K562 (cell line): ENCODE results near the gene ICAM3. TPM values are rescaled to one million over a fixed set of nuclear protein-coding genes. Genes with fewer than 3 reads are reported as not detected.

Source experiments
- DDX20 ChIP-seq: fragments of 450-650 bp; IDR thresholded peaks from 2 replicates; pipeline ENCODE4 v1.6.1; 2016; ENCODE audit warnings: missing genetic modification characterization, low read depth, mild to moderate bottlenecking, missing compliant biosample characterization, moderate library complexity
- ELF2 ChIP-seq: fragments of 250-450 bp; sonication (Bioruptor Pico); IDR thresholded peaks from 2 replicates; pipeline ENCODE4 v1.5.0; 2021; ENCODE audit warnings: mild to moderate bottlenecking
- ETV6 ChIP-seq, 3 experiments: fragments of 150-350 bp in 1 of 3; sonication (generic) in 1 of 3; formaldehyde crosslinking in 1 of 3; IDR thresholded peaks; 2 replicates each; pipeline versions ENCODE4 v1.6.1 to v1.8.0; 2014 to 2022; ENCODE audit warnings: borderline replicate concordance in 2 of 3, low read depth in 2 of 3, antibody characterized with exemption in 1 of 3, low read length in 1 of 3, mild to moderate bottlenecking in 1 of 3, missing genetic modification reagents in 1 of 3
- NEUROD1 ChIP-seq: fragments of 150-350 bp; IDR thresholded peaks from 2 replicates; pipeline ENCODE4 v1.6.1; 2014; ENCODE audit warnings: borderline replicate concordance, low read length, low read depth; ENCODE audit not compliant: partially characterized antibody
- NFIC ChIP-seq: fragments of 450-650 bp; IDR thresholded peaks from 2 replicates; pipeline ENCODE4 v1.6.1; 2017; ENCODE audit warnings: mild to moderate bottlenecking, inconsistent platforms
- NFXL1 ChIP-seq: fragments of 450-650 bp; formaldehyde crosslinking; IDR thresholded peaks from 2 replicates; pipeline ENCODE4 v1.4.0; 2021; ENCODE audit warnings: mild to moderate bottlenecking
- NR2F6 ChIP-seq: fragments of 450-650 bp; formaldehyde crosslinking; IDR thresholded peaks from 2 replicates; pipeline ENCODE4 v1.4.0; 2020; ENCODE audit warnings: mild to moderate bottlenecking
- NRF1 ChIP-seq, 2 experiments: fragments of 450-650 bp; IDR thresholded peaks in 1 of 2; conservative IDR thresholded peaks in 1 of 2; 2 replicates each; pipeline ENCODE4 v1.6.1; 2014; ENCODE audit warnings: mild to moderate bottlenecking in 2 of 2
- NUFIP1 ChIP-seq: fragments of 450-650 bp; IDR thresholded peaks from 2 replicates; pipeline ENCODE4 v1.6.1; 2018; ENCODE audit not compliant: partially characterized antibody
- PURB ChIP-seq: sonication (generic); formaldehyde crosslinking; IDR thresholded peaks from 2 replicates; pipeline ENCODE4 v1.9.0; 2021; ENCODE audit warnings: low read depth, mild to moderate bottlenecking, missing genetic modification reagents
- RBM14 ChIP-seq: fragments of 200-400 bp; formaldehyde crosslinking; IDR thresholded peaks from 2 replicates; pipeline ENCODE4 v1.6.1; 2018; ENCODE audit warnings: low read depth, mild to moderate bottlenecking, low read length, moderate library complexity, borderline replicate concordance; ENCODE audit not compliant: insufficient read depth
- RBM17 ChIP-seq: fragments of 200-400 bp; formaldehyde crosslinking; IDR thresholded peaks from 2 replicates; pipeline ENCODE4 v1.6.1; 2017; ENCODE audit warnings: low read depth, mild to moderate bottlenecking, low read length, borderline replicate concordance
- SP1 ChIP-seq: sonication (generic); formaldehyde crosslinking; IDR thresholded peaks from 2 replicates; pipeline ENCODE4 v1.8.1; 2022; ENCODE audit warnings: mild to moderate bottlenecking, missing genetic modification reagents
- SREBF2 ChIP-seq: sonication (generic); formaldehyde crosslinking; IDR thresholded peaks from 2 replicates; pipeline ENCODE4 v1.4.0; 2020; ENCODE audit warnings: mild to moderate bottlenecking, missing genetic modification reagents
- STAG1 ChIP-seq: sonication (generic); formaldehyde crosslinking; IDR thresholded peaks from 2 replicates; pipeline ENCODE4 v1.5.0; 2020; ENCODE audit warnings: missing genetic modification reagents, borderline replicate concordance
- TEAD4 ChIP-seq, 2 experiments: sonication (generic) in 1 of 2; formaldehyde crosslinking in 1 of 2; IDR thresholded peaks; 2 replicates each; pipeline versions ENCODE4 v1.6.1 to v1.8.0; 2012 to 2022; ENCODE audit warnings: borderline replicate concordance in 1 of 2, inconsistent platforms in 1 of 2, low read length in 1 of 2, mild to moderate bottlenecking in 1 of 2, missing genetic modification reagents in 1 of 2
- XRCC4 ChIP-seq: IDR thresholded peaks from one replicate; pipeline ENCODE4 v1.6.1; 2011; ENCODE audit not compliant: insufficient read depth, insufficient read length; ENCODE audit errors: extremely low read depth
- ZFP91 ChIP-seq: sonication (generic); formaldehyde crosslinking; IDR thresholded peaks from 2 replicates; pipeline ENCODE4 v1.8.0; 2022; ENCODE audit warnings: mild to moderate bottlenecking, missing genetic modification reagents
- ZNF124 ChIP-seq: sonication (generic); formaldehyde crosslinking; IDR thresholded peaks from 2 replicates; pipeline ENCODE4 v1.8.1; 2022; ENCODE audit warnings: missing genetic modification reagents
- ZNF274 ChIP-seq: IDR thresholded peaks from 2 replicates; pipeline ENCODE4 v1.6.1; 2011; ENCODE audit warnings: low read depth, mild to moderate bottlenecking, low read length, moderate library complexity, borderline replicate concordance
- polyA plus RNA-seq, 8 experiments: library from polyadenylated mRNA; depleted of rRNA in 4 of 8; stranded (reverse) in 5 of 8; unstranded in 3 of 8; fragments of >200 nt; fragmentation: Nextera tagmentation in 2 of 8; fragmentation: Illumina TruSeq in 1 of 8; extraction: Ambion mirVana in 2 of 8; extraction: Trizol in 1 of 8; gene quantifications; 2 replicates each; pipeline versions ENCODE4 v1.2.1 to v1.2.3, GENCODE V29; 2011 to 2014; ENCODE audit warnings: inconsistent platforms in 1 of 8, missing spikeins in 1 of 8
- total RNA-seq, 7 experiments: library from RNA; depleted of rRNA in 6 of 7; stranded (reverse); fragments of >200 nt in 6 of 7; fragmentation: Illumina TruSeq in 2 of 7; extraction: Trizol in 2 of 7; gene quantifications; 2 replicates each; pipeline versions ENCODE4 v1.2.1 to v1.2.3, GENCODE V29; 2011 to 2021; ENCODE audit warnings: low replicate concordance in 1 of 7
- TF ChIP-seq, protein P1 (sequence below), 2 experiments: fragments of 150-350 bp in 1 of 2; IDR thresholded peaks; 2 replicates each; pipeline ENCODE4 v1.6.1; 2012 to 2016; ENCODE audit warnings: low read depth in 2 of 2, low read length in 2 of 2, mild to moderate bottlenecking in 1 of 2, moderate library complexity in 1 of 2
- TF ChIP-seq, protein P2 (sequence below): sonication (generic); formaldehyde crosslinking; IDR thresholded peaks from 2 replicates; pipeline ENCODE4 v1.8.0; 2022; ENCODE audit warnings: mild to moderate bottlenecking, missing genetic modification reagents

ICAM3 gene
- total and polyA plus RNA-seq, 9 of the 15 experiments (the other 6 are each of a cell fraction or from before 2014, with no cell fraction given) = 6.5 to 39.5 (median 24.2) TPM

- TF ChIP-seq TEAD4 (IDR thresholded peaks at IDR 0.05; ENCODE audit: low read length) (no peak), TEAD4 (CRISPR knock-in tag; IDR thresholded peaks at IDR 0.05; ENCODE audit: borderline replicate concordance) (no peak), PURB (no peak), SP1 (peak; percentile 67; the same call in 1 of the 2 replicates), ZFP91 (CRISPR knock-in tag) (no peak), ELF2 (CRISPR knock-in tag) (no peak), ZNF124 (CRISPR knock-in tag) (no peak), NUFIP1 (no peak), NRF1 (conservative IDR thresholded peaks at IDR 0.05 in 1 of 2, IDR thresholded peaks at IDR 0.05 in 1 of 2) (peak; percentile 53 to 59; a peak in 3 of 4 replicates), NFIC (no peak), ETV6 (IDR thresholded peaks at IDR 0.05; ENCODE audit: borderline replicate concordance in 1 of 2, low read depth in 2 of 2, low read length in 1 of 2) (no peak), ETV6 (CRISPR knock-in tag; IDR thresholded peaks at IDR 0.05; ENCODE audit: borderline replicate concordance) (no peak; the same call in 1 of the 2 replicates), XRCC4 (no peak), SREBF2 (CRISPR knock-in tag) (0 out of 2 replicates have a peak, but pooled peaks have one; percentile 72), NFXL1 (CRISPR knock-in tag) (no peak), RBM17 (no peak), ZNF274 (no peak), STAG1 (CRISPR knock-in tag) (peak; percentile 11; the same call in 1 of the 2 replicates), NR2F6 (CRISPR knock-in tag) (no peak), RBM14 (no peak), NEUROD1 (no peak), DDX20 (tag) (no peak)
- TF ChIP-seq, protein P1, sequence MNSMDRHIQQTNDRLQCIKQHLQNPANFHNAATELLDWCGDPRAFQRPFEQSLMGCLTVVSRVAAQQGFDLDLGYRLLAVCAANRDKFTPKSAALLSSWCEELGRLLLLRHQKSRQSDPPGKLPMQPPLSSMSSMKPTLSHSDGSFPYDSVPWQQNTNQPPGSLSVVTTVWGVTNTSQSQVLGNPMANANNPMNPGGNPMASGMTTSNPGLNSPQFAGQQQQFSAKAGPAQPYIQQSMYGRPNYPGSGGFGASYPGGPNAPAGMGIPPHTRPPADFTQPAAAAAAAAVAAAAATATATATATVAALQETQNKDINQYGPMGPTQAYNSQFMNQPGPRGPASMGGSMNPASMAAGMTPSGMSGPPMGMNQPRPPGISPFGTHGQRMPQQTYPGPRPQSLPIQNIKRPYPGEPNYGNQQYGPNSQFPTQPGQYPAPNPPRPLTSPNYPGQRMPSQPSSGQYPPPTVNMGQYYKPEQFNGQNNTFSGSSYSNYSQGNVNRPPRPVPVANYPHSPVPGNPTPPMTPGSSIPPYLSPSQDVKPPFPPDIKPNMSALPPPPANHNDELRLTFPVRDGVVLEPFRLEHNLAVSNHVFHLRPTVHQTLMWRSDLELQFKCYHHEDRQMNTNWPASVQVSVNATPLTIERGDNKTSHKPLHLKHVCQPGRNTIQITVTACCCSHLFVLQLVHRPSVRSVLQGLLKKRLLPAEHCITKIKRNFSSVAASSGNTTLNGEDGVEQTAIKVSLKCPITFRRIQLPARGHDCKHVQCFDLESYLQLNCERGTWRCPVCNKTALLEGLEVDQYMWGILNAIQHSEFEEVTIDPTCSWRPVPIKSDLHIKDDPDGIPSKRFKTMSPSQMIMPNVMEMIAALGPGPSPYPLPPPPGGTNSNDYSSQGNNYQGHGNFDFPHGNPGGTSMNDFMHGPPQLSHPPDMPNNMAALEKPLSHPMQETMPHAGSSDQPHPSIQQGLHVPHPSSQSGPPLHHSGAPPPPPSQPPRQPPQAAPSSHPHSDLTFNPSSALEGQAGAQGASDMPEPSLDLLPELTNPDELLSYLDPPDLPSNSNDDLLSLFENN (IDR thresholded peaks at IDR 0.05; ENCODE audit: low read depth in 2 of 2, low read length in 2 of 2) = no peak
- TF ChIP-seq, protein P2, sequence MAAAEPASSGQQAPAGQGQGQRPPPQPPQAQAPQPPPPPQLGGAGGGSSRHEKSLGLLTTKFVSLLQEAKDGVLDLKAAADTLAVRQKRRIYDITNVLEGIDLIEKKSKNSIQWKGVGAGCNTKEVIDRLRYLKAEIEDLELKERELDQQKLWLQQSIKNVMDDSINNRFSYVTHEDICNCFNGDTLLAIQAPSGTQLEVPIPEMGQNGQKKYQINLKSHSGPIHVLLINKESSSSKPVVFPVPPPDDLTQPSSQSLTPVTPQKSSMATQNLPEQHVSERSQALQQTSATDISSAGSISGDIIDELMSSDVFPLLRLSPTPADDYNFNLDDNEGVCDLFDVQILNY (CRISPR knock-in tag) = no peak
Observed at GRCh38 chr19:10290876-10291553, 48.4 kb downstream of the ICAM3 start (continued).
